ENCODE measurements around the gene CWC25. TPM values are rescaled to one million over a fixed set of nuclear protein-coding genes. Genes with fewer than 3 reads are reported as not detected.
"Not testable (repeated sequence)": the region's sequence is repeated elsewhere in the genome, so short reads cannot be mapped to it uniquely, and the experiment has no call there.

The CWC25 gene
- total RNA-seq, 1 donor from 2014 or later, result 5.8 TPM

GRCh38 chr17:38789185-38789584, 35.9 kb downstream of the CWC25 start:
- no peak for DNase-seq (ENCODE audit: low read depth in 2 of 2)

GRCh38 chr17:38787999-38788398, 37.1 kb downstream of the CWC25 start:
- not testable (repeated sequence) for DNase-seq (ENCODE audit: low read depth in 2 of 2)

- DNase-seq (ENCODE audit: low read depth in 2 of 2), result no peak
These were observed 38.7 kb downstream of the CWC25 start for GRCh38 chr17:38786372-38786771.

- no peak for DNase-seq (ENCODE audit: low read depth in 2 of 2)
These were observed 41.9 kb downstream of the CWC25 start for GRCh38 chr17:38783227-38783626.

- DNase-seq (ENCODE audit: low read depth in 2 of 2), result no peak
These were observed 45.0 kb downstream of the CWC25 start for GRCh38 chr17:38779965-38780752.

GRCh38 chr17:38777641-38778250, 47.4 kb downstream of the CWC25 start:
- DNase-seq (ENCODE audit: low read depth in 2 of 2), result no peak

GRCh38 chr17:38773258-38773657, 51.9 kb downstream of the CWC25 start:
- DNase-seq (ENCODE audit: low read depth in 2 of 2), result no peak

GRCh38 chr17:38768417-38768816, 56.7 kb downstream of the CWC25 start:
- no peak for DNase-seq (ENCODE audit: low read depth in 2 of 2)

GRCh38 chr17:38766341-38766740, 58.8 kb downstream of the CWC25 start:
- DNase-seq (ENCODE audit: low read depth in 2 of 2), result no peak

GRCh38 chr17:38762231-38762630, 62.9 kb downstream of the CWC25 start:
- no peak for DNase-seq (ENCODE audit: low read depth in 2 of 2)

- DNase-seq (ENCODE audit: low read depth in 2 of 2), result peak in 1 of 2 donors; percentile 64
These were observed 63.5 kb downstream of the CWC25 start for GRCh38 chr17:38761612-38762011.

GRCh38 chr17:38753071-38753506, 72.0 kb downstream of the CWC25 start:
- DNase-seq (ENCODE audit: low read depth in 2 of 2), result no peak

- DNase-seq (ENCODE audit: low read depth in 2 of 2), result peak; percentile 100
These were observed 72.6 kb downstream of the CWC25 start, which contains the start of gene PSMB3 for GRCh38 chr17:38752308-38753070. TSS of gene PSMB3 (plus strand) at chr17:38752741. CDS start at chr17:38752827, 86 bp downstream.

- peak; percentile 71 to 85 for DNase-seq (ENCODE audit: low read depth in 2 of 2)
These were observed 73.3 kb downstream of the CWC25 start for GRCh38 chr17:38751808-38752307.

- DNase-seq (ENCODE audit: low read depth in 2 of 2), result no peak
These were observed 73.8 kb downstream of the CWC25 start for GRCh38 chr17:38751144-38751807.

Other genes starting within 250 kb of the CWC25 start
- under 0.01 TPM in 2 replicates for gene SRCIN1, start 219.4 kb downstream of the CWC25 start, total RNA-seq
- gene EPOP, start 150.4 kb downstream of the CWC25 start, total RNA-seq, result 0.76 and 0.90 TPM in 2 replicates
- 12.2 and 16.7 TPM in 2 replicates for gene MLLT6, start 120.0 kb downstream of the CWC25 start, total RNA-seq
- 2.7 and 3.7 TPM in 2 replicates for gene CISD3, start 95.0 kb downstream of the CWC25 start, total RNA-seq
- 3.2 and 5.6 TPM in 2 replicates for gene PCGF2, start 77.0 kb downstream of the CWC25 start, total RNA-seq
- gene PSMB3, start 72.6 kb downstream of the CWC25 start, total RNA-seq, result 379 and 507 TPM in 2 replicates
- gene PIP4K2B, start 25.8 kb downstream of the CWC25 start, total RNA-seq, result 26.8 and 41.1 TPM in 2 replicates
- 1,151 and 1,302 TPM in 2 replicates for gene RPL23, start 28.4 kb upstream of the CWC25 start, total RNA-seq
- 57.1 and 80.4 TPM in 2 replicates for gene LASP1, start 44.7 kb upstream of the CWC25 start, total RNA-seq
- gene FBXO47, start 142.1 kb upstream of the CWC25 start, total RNA-seq, result under 0.01 TPM in 1 of 2 replicates, not detected in the other